GM12878 (cell line): Measurements from ENCODE around the gene DNAJC27. TPM values are rescaled to one million over a fixed set of nuclear protein-coding genes. Genes with fewer than 3 reads are reported as not detected.

ENCODE experiments used
- KDM1A ChIP-seq: fragments of 200-600 bp; sonication (generic); IDR thresholded peaks from 2 replicates; pipeline ENCODE4 v1.6.1; 2016; ENCODE audit warnings: borderline replicate concordance
- polyA plus RNA-seq, 11 experiments: library from polyadenylated mRNA; depleted of rRNA in 4 of 11; unstranded in 6 of 11; stranded (reverse) in 5 of 11; fragments of >200 nt; fragmentation: Nextera tagmentation in 4 of 11; fragmentation: Illumina TruSeq in 1 of 11; extraction: Ambion mirVana in 4 of 11; extraction: Trizol in 1 of 11; gene quantifications; 1 replicate in 1 of 11; 2 replicates in 10 of 11; pipeline versions ENCODE4 v1.2.1 to v1.2.3, GENCODE V29; 2011 to 2016; ENCODE audit warnings: inconsistent platforms in 2 of 11, missing spikeins in 2 of 11, low read depth in 1 of 11
- total RNA-seq, 4 experiments: library from RNA; depleted of rRNA in 3 of 4; stranded (reverse); fragments of >200 nt in 3 of 4; fragmentation: Illumina TruSeq in 1 of 4; extraction: Trizol in 1 of 4; gene quantifications; 2 replicates each; pipeline versions ENCODE4 v1.2.1 to v1.2.3, GENCODE V29; 2013 to 2021
- TF ChIP-seq, protein P1 (sequence below): fragments of 150-350 bp; IDR thresholded peaks from 2 replicates; pipeline ENCODE4 v1.6.1; 2016; ENCODE audit warnings: low read depth, low read length
- TF ChIP-seq, protein P2 (sequence below): fragments of 450-650 bp; formaldehyde crosslinking; IDR thresholded peaks from 2 replicates; pipeline ENCODE4 v1.4.0; 2020; ENCODE audit warnings: mild to moderate bottlenecking, moderate library complexity

DNAJC27 gene
- total and polyA plus RNA-seq, 10 of the 15 experiments (the other 5 are each of a cell fraction or from before 2014, with no cell fraction given): 0.95 to 9.6 (median 3.7) TPM

DNA sequence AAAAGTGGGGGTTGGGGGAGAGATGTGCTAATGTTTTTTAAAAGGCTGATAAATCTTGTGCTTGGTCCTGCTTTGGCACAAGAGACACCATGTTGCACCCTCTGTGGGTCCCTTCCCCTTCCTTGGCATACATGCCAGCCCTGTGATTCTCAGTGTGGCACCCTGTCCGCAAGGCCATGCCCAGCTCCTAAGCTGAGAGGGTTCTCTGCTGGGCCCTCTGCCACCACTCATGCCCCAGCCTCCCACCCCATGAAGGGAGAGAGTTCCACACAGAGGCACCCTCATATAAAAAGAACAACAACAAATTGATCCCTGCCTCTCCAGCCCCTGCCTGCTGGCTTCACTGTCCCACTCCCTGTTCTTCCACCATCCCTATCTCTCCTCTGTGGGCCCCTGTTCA lies 49.2 kb downstream of the DNAJC27 start (continued):
- TF ChIP-seq, protein P1, sequence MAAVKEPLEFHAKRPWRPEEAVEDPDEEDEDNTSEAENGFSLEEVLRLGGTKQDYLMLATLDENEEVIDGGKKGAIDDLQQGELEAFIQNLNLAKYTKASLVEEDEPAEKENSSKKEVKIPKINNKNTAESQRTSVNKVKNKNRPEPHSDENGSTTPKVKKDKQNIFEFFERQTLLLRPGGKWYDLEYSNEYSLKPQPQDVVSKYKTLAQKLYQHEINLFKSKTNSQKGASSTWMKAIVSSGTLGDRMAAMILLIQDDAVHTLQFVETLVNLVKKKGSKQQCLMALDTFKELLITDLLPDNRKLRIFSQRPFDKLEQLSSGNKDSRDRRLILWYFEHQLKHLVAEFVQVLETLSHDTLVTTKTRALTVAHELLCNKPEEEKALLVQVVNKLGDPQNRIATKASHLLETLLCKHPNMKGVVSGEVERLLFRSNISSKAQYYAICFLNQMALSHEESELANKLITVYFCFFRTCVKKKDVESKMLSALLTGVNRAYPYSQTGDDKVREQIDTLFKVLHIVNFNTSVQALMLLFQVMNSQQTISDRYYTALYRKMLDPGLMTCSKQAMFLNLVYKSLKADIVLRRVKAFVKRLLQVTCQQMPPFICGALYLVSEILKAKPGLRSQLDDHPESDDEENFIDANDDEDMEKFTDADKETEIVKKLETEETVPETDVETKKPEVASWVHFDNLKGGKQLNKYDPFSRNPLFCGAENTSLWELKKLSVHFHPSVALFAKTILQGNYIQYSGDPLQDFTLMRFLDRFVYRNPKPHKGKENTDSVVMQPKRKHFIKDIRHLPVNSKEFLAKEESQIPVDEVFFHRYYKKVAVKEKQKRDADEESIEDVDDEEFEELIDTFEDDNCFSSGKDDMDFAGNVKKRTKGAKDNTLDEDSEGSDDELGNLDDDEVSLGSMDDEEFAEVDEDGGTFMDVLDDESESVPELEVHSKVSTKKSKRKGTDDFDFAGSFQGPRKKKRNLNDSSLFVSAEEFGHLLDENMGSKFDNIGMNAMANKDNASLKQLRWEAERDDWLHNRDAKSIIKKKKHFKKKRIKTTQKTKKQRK: no peak
- TF ChIP-seq KDM1A: no peak
- TF ChIP-seq, protein P2, sequence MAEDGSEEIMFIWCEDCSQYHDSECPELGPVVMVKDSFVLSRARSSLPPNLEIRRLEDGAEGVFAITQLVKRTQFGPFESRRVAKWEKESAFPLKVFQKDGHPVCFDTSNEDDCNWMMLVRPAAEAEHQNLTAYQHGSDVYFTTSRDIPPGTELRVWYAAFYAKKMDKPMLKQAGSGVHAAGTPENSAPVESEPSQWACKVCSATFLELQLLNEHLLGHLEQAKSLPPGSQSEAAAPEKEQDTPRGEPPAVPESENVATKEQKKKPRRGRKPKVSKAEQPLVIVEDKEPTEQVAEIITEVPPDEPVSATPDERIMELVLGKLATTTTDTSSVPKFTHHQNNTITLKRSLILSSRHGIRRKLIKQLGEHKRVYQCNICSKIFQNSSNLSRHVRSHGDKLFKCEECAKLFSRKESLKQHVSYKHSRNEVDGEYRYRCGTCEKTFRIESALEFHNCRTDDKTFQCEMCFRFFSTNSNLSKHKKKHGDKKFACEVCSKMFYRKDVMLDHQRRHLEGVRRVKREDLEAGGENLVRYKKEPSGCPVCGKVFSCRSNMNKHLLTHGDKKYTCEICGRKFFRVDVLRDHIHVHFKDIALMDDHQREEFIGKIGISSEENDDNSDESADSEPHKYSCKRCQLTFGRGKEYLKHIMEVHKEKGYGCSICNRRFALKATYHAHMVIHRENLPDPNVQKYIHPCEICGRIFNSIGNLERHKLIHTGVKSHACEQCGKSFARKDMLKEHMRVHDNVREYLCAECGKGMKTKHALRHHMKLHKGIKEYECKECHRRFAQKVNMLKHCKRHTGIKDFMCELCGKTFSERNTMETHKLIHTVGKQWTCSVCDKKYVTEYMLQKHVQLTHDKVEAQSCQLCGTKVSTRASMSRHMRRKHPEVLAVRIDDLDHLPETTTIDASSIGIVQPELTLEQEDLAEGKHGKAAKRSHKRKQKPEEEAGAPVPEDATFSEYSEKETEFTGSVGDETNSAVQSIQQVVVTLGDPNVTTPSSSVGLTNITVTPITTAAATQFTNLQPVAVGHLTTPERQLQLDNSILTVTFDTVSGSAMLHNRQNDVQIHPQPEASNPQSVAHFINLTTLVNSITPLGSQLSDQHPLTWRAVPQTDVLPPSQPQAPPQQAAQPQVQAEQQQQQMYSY (CRISPR knock-in tag): no peak
